Chondrocyte (in vitro differentiated cells): ENCODE data around the gene FILIP1L. TPM values are rescaled to one million over a fixed set of nuclear protein-coding genes. Genes with fewer than 3 reads are reported as not detected.

ENCODE experiments used
- DNase-seq: peaks from one replicate; pipeline ENCODE4 v3.0.0; 2021; ENCODE audit warnings: mixed read lengths, low spot score
- H3K27ac Mint-ChIP-seq: one replicate; pipeline ENCODE4 v1.8.0; 2021; ENCODE audit warnings: mild to moderate bottlenecking, moderate library complexity, mixed read lengths; ENCODE audit not compliant: unreplicated experiment
- H3K27me3 Mint-ChIP-seq: 2 replicates; pipeline ENCODE4 v1.8.0; 2021; ENCODE audit warnings: low read depth, mixed read lengths
- H3K36me3 Mint-ChIP-seq: 2 replicates; pipeline ENCODE4 v1.8.0; 2021; ENCODE audit warnings: low read depth, mixed read lengths
- H3K4me1 Mint-ChIP-seq: 2 replicates; pipeline ENCODE4 v1.8.0; 2021; ENCODE audit warnings: low read depth, mild to moderate bottlenecking, mixed read lengths
- H3K4me3 Mint-ChIP-seq: one replicate; pipeline ENCODE4 v1.8.0; 2021; ENCODE audit warnings: mild to moderate bottlenecking, moderate library complexity, mixed read lengths; ENCODE audit not compliant: unreplicated experiment
- H3K9me3 Mint-ChIP-seq: 2 replicates; pipeline ENCODE4 v1.8.0; 2021; ENCODE audit warnings: low read depth, mixed read lengths
- total RNA-seq: library from RNA; stranded (reverse); gene quantifications from 3 replicates; pipeline ENCODE4 v1.2.1, GENCODE V29; 2021
- TF ChIP-seq, protein P1 (sequence below): fragments of 200-600 bp; sonication (generic); IDR thresholded peaks from 2 replicates; pipeline ENCODE4 v1.5.0; 2021; ENCODE audit warnings: antibody characterized with exemption, mild to moderate bottlenecking, moderate library complexity

Gene FILIP1L
- total RNA-seq, 1 donor from 2014 or later = 122 TPM

- Mint-ChIP-seq H3K36me3 (no peaks in the 10 kb centered on the region), H3K9me3 (no peaks in the 10 kb centered on the region), H3K4me3 (no peak overlapping the region), H3K27ac (no peak overlapping the region), H3K27me3 (no peaks in the 10 kb centered on the region), H3K4me1 (peaks cover 15% of the 10 kb centered on the region)
- DNase-seq = no peak
- TF ChIP-seq, protein P1, sequence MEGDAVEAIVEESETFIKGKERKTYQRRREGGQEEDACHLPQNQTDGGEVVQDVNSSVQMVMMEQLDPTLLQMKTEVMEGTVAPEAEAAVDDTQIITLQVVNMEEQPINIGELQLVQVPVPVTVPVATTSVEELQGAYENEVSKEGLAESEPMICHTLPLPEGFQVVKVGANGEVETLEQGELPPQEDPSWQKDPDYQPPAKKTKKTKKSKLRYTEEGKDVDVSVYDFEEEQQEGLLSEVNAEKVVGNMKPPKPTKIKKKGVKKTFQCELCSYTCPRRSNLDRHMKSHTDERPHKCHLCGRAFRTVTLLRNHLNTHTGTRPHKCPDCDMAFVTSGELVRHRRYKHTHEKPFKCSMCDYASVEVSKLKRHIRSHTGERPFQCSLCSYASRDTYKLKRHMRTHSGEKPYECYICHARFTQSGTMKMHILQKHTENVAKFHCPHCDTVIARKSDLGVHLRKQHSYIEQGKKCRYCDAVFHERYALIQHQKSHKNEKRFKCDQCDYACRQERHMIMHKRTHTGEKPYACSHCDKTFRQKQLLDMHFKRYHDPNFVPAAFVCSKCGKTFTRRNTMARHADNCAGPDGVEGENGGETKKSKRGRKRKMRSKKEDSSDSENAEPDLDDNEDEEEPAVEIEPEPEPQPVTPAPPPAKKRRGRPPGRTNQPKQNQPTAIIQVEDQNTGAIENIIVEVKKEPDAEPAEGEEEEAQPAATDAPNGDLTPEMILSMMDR = no peak
These were observed 231.7 kb downstream of the FILIP1L start for GRCh38 chr3:99882436-99883137.

GRCh38 chr3:99881121-99881524 is 233.2 kb downstream of the FILIP1L start:
- no peak for DNase-seq
- Mint-ChIP-seq H3K36me3 (no peaks in the 10 kb centered on the region), H3K4me1 (peaks cover 29% of the 10 kb centered on the region), H3K27ac (no peak overlapping the region), H3K9me3 (no peaks in the 10 kb centered on the region), H3K27me3 (no peaks in the 10 kb centered on the region), H3K4me3 (no peak overlapping the region)
- TF ChIP-seq, protein P1 = no peak

- H3K9me3 Mint-ChIP-seq = no peaks in the 10 kb centered on the region
- no peak for DNase-seq
- H3K27me3 Mint-ChIP-seq = no peaks in the 10 kb centered on the region
- peaks cover 30% of the 10 kb centered on the region for H3K4me1 Mint-ChIP-seq
- H3K4me3 Mint-ChIP-seq = no peak overlapping the region
- TF ChIP-seq, protein P1 = no peak
- peaks cover under 1% of the 10 kb centered on the region for H3K36me3 Mint-ChIP-seq
- no peak overlapping the region for H3K27ac Mint-ChIP-seq
These were observed 235.0 kb downstream of the FILIP1L start for GRCh38 chr3:99879275-99879674.

- Mint-ChIP-seq H3K36me3 (peaks cover 4% of the 10 kb centered on the region), H3K9me3 (no peaks in the 10 kb centered on the region), H3K4me3 (no peak overlapping the region), H3K4me1 (peaks cover 41% of the 10 kb centered on the region), H3K27me3 (no peaks in the 10 kb centered on the region), H3K27ac (no peak overlapping the region)
- TF ChIP-seq, protein P1 = no peak
- DNase-seq = no peak
These were observed 236.3 kb downstream of the FILIP1L start for GRCh38 chr3:99878005-99878404.

- peaks cover 49% of the 10 kb centered on the region for H3K4me1 Mint-ChIP-seq
These were observed 237.2 kb downstream of the FILIP1L start for GRCh38 chr3:99877031-99877579.

More at GRCh38 chr3:99877031-99877579, 237.2 kb downstream of the FILIP1L start:
- peaks cover 4% of the 10 kb centered on the region for H3K36me3 Mint-ChIP-seq
- DNase-seq = no peak
- peak overlapping the region; percentile 78 for H3K4me3 Mint-ChIP-seq
- peak overlapping the region; percentile 98 for H3K27ac Mint-ChIP-seq
- H3K27me3 Mint-ChIP-seq = no peaks in the 10 kb centered on the region
- H3K9me3 Mint-ChIP-seq = no peaks in the 10 kb centered on the region
- TF ChIP-seq, protein P1 = no peak
